ENCODE measurements around the gene GALNT16. TPM values are rescaled to one million over a fixed set of nuclear protein-coding genes. Genes with fewer than 3 reads are reported as not detected.
"Not testable (repeated sequence)": the region's sequence is repeated elsewhere in the genome, so short reads cannot be mapped to it uniquely, and the experiment has no call there.

GALNT16 gene
- total RNA-seq, 1 experiment from 2014 or later = 2.0 TPM

DNA sequence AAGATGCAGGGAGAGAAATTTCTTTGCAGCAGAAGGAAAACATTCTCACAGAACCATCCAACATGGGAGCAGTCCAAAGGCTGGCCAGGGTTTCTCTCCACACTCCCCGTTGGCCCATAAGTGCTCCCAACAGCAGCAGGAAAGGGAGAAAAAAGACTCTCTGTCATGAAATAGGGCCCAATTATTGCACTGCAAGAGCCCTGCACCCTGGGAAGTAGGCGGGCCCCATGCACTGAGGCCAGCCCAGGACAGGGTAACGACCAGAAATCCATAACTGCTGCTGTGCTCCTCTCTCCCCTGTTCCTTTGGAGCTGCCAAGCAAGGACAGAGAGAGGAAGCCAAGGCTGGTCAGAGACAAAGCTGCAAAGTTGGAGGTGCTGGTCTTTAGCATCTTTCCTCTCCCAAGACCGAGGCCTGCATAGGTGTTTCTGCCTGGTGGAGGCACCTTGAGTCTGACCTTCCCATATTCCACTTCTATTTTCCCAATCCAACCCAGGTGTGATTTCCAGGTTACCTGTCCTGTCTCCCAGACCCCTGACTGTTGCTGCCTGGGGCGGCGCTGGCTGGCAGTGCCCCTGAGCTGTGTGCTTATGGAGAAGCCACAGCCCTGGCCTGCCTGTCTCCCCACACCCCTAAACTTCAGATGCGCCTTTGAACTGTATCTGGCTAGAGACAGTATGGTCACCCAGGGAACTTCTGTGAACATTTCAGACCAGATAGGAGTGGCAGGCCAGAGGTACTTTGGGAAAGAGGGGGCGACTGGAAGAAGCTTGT, 6.8 kb downstream of the GALNT16 start:
- H3K27me3 ChIP-seq (ENCODE audit: control insufficient read depth, insufficient read depth, low read length) = peaks cover 10% of the 10 kb centered on the region
- no peak for DNase-seq
- H3K4me3 ChIP-seq (ENCODE audit: insufficient read depth, low read depth, low read length) = no peak overlapping the region
- H3K36me3 ChIP-seq (replicated peaks; ENCODE audit: control insufficient read depth, insufficient read depth, low read length) = no peaks in the 10 kb centered on the region

DNA sequence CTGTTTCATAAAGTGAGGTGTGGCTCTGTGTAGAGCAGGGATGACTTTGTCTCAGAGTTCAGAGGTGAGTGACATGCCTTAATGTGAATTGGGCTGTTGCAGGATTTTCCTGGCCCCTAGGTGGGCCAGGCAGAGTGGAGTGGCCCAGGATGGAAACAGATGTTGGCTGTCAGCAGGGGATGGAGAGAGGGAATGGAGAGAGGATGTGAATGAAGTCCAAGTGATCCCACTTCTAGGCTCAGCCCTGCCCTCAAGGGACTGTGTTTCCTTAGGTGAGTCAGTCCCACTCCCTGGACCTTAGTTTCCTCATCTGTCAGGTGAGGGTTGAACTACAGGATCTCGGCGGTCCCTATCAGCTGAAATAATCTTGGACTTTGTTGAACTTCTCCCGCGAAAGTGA, 7.5 kb downstream of the GALNT16 start:
- Histone ChIP-seq H3K36me3 (replicated peaks; ENCODE audit: control insufficient read depth, insufficient read depth, low read length) (no peaks in the 10 kb centered on the region), H3K27me3 (ENCODE audit: control insufficient read depth, insufficient read depth, low read length) (peaks cover 2% of the 10 kb centered on the region), H3K4me3 (ENCODE audit: insufficient read depth, low read depth, low read length) (no peak overlapping the region)
- no peak for DNase-seq

DNA sequence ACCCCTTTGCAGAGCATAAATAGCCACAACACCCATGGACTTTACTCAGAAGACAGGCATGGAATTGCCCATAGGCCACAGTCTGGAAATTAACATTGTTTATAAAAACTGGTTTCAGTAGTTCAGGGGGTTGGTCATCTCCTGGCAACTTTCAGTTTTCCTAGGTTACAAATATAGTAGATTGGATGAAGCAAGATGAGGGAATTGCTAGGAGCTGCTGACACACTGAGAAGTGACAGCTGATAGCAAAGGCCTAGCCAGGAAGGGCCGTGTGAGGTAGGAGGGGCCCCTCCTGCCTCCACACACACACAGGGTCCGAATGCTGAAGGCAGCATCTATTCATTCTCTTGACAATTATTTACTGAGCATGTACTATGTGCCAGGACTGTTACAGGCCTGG, 8.3 kb downstream of the GALNT16 start:
- no peaks in the 10 kb centered on the region for H3K36me3 ChIP-seq (replicated peaks; ENCODE audit: control insufficient read depth, insufficient read depth, low read length)
- H3K4me3 ChIP-seq (ENCODE audit: insufficient read depth, low read depth, low read length) = no peak overlapping the region
- no peaks in the 10 kb centered on the region for H3K27me3 ChIP-seq (ENCODE audit: control insufficient read depth, insufficient read depth, low read length)
- DNase-seq = no peak

DNA sequence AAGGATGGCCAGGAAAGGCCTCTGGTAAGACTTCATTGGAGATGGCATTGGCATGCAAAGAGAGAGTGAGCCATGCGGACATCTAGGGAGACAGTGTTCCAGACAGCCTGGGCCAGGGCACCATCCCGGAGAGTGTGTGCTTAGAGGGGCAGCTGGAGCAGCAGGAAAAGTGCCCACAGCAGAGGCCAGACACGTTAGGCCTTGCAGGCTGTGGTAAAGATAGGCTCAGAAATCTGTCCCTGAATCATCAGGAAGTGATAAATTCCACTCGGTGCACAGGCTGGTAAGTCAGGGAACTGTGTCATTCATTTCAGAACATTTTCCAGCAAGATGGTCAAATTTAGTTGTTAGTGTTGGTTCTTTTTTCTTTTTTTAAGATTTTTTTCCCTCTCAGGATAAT, 8.8 kb downstream of the GALNT16 start:
- Histone ChIP-seq H3K4me3 (ENCODE audit: insufficient read depth, low read depth, low read length) (no peak overlapping the region), H3K27me3 (ENCODE audit: control insufficient read depth, insufficient read depth, low read length) (no peaks in the 10 kb centered on the region), H3K36me3 (replicated peaks; ENCODE audit: control insufficient read depth, insufficient read depth, low read length) (no peaks in the 10 kb centered on the region)
- DNase-seq = no peak

DNA sequence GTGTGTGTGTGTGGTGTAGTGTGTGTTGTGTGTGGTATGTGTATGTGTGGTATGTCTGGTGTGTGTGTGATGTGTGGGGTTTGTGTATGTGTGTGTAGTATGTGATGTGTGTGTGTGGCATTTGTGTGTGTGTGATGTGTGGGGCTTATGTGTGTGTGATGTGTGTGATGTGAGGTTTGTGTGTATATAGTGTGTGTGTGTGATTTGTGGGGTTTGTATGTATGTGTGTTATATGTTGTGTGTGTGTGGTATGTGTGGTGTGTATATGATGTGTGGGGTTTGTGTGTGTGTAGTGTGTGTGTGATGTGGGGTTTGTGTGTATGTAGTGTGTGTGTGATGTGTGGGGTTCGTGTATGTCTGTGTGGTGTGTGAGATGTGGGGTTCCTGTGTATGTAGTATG, 9.4 kb downstream of the GALNT16 start:
- no peak for DNase-seq
- no peak overlapping the region for H3K4me3 ChIP-seq (ENCODE audit: insufficient read depth, low read depth, low read length)
- no peaks in the 10 kb centered on the region for H3K36me3 ChIP-seq (replicated peaks; ENCODE audit: control insufficient read depth, insufficient read depth, low read length)
- H3K27me3 ChIP-seq (ENCODE audit: control insufficient read depth, insufficient read depth, low read length) = no peaks in the 10 kb centered on the region

DNA sequence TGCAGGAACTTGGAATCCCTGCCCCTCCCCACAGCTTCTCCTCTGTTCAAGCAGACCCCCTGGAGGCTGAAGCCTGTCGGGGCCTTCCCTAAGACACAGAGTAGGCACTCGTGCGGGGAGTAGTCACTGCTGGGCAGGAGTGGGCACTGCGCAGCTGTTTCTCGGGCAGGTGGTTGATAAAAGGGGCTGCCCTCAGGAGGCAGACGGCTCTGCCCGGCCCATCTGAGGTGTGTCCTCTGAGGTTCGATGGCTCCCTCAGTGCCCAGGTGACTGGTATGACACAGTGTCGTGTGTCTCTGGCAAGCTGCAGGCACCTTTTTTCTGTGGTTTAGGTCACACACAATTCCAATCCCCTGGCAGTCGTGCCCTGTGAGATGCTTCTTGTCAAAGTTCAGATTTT, 10.1 kb downstream of the GALNT16 start:
- DNase-seq = no peak
- H3K4me3 ChIP-seq (ENCODE audit: insufficient read depth, low read depth, low read length) = no peak overlapping the region
- no peaks in the 10 kb centered on the region for H3K36me3 ChIP-seq (replicated peaks; ENCODE audit: control insufficient read depth, insufficient read depth, low read length)
- no peaks in the 10 kb centered on the region for H3K27me3 ChIP-seq (ENCODE audit: control insufficient read depth, insufficient read depth, low read length)

DNA sequence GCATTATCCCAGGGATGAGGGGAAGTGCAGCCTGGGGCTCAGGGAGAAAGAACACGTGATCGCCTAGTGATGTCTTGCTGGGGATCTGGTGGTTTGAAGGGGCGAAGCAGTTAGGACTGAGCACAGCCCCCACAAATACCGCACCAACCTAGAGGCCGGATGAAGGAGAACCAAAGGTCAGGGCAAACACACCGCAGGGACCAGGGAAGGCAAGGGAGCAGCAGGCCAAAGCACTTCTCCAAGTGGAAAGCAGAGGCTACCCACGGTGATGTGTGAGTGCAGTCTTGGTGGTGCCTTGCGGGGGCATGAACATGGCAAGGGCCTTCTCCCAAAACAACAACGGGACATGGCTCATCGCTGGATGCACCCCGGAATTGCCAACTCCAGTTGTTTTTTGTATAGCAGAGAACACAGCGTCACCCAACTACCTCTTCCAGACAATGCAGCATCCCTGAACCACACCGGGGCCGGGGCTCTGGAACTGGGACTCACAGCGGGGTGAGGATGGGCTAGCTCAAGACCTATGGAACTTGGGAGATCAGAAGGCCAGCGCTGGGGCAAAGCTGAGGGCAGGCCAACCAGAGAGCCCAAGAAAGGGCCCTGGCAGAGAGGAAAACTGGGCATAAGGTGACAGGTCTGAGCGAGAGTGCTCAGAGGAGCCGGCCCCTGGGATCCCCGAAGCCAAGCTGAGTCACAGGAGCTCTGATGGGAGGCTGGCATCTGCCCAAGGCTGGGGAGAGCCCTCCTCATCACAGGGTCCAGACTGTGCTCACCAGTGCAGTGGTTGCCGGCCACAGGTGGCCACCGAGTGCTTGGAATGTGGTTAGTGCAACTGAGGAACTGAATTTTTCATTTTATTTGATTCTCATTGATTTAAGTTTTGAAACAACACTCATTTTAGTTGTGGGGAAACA, 11.1 kb downstream of the GALNT16 start:
- Histone ChIP-seq H3K4me3 (ENCODE audit: insufficient read depth, low read depth, low read length) (no peak overlapping the region), H3K36me3 (replicated peaks; ENCODE audit: control insufficient read depth, insufficient read depth, low read length) (no peaks in the 10 kb centered on the region), H3K27me3 (ENCODE audit: control insufficient read depth, insufficient read depth, low read length) (no peaks in the 10 kb centered on the region)
- no peak for DNase-seq

DNA sequence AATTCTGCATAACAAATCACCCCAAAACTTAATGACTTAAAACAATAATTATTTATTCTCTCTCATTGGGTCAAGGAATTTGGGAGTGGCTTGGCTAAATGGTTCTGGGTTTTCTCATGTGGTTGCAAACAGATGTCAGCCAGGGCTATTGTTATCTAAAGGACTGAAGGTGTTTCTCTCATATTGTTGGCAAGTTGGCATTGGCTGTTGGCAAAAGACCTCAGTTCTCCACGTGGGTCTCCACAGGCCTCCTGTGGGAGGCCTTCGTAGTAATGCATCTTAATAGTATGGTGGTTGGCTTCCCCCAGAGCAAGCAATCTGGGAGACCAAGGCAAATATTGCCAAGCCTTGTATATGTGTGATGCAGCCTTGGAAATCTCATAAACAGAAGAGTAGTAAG, 14.4 kb downstream of the GALNT16 start:
- DNase-seq = no peak
- H3K36me3 ChIP-seq (replicated peaks; ENCODE audit: control insufficient read depth, insufficient read depth, low read length) = no peaks in the 10 kb centered on the region
- no peak overlapping the region for H3K4me3 ChIP-seq (ENCODE audit: insufficient read depth, low read depth, low read length)
- no peaks in the 10 kb centered on the region for H3K27me3 ChIP-seq (ENCODE audit: control insufficient read depth, insufficient read depth, low read length)

DNA sequence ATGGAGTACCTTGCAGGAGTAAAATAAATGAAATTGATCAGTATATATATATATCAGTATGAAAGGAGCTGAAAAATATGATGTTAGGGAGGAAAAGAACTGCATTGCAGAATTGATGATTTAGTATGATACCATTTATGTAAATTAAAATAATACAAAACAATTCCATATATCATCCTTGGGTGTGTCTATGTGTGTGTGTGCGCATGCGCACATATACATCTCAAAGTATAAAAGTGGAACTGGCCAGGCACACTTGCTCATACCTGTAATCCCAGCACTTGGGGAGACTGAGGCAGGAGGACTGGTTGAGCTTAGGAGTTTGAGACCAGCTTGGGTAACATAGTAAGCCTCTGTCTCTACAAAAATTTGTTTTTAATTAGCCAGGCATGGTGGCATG, 15.4 kb downstream of the GALNT16 start:
- Histone ChIP-seq H3K4me3 (ENCODE audit: insufficient read depth, low read depth, low read length) (no peak overlapping the region), H3K36me3 (replicated peaks; ENCODE audit: control insufficient read depth, insufficient read depth, low read length) (no peaks in the 10 kb centered on the region), H3K27me3 (ENCODE audit: control insufficient read depth, insufficient read depth, low read length) (no peaks in the 10 kb centered on the region)
- DNase-seq = no peak

DNA sequence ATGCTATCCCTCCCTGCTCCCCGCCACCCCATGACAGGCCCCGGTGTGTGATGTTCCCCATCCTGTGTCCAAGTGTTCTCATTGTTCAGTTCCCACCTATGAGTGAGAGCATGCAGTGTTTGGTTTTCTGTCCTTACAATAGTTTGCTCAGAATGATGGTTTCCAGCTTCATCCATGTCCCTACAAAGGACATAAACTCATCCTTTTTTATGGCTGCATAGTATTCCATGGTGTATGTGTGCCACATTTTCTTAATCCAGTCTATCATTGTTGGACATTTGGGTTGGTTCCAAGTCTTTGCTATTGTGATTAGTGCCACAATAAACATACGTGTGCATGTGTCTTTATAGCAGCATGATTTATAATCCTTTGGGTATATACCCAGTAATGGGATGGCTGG, 17.4 kb downstream of the GALNT16 start:
- H3K27me3 ChIP-seq (ENCODE audit: control insufficient read depth, insufficient read depth, low read length); DNase-seq; H3K4me3 ChIP-seq (ENCODE audit: insufficient read depth, low read depth, low read length); H3K36me3 ChIP-seq (replicated peaks; ENCODE audit: control insufficient read depth, insufficient read depth, low read length): not testable (repeated sequence)

DNA sequence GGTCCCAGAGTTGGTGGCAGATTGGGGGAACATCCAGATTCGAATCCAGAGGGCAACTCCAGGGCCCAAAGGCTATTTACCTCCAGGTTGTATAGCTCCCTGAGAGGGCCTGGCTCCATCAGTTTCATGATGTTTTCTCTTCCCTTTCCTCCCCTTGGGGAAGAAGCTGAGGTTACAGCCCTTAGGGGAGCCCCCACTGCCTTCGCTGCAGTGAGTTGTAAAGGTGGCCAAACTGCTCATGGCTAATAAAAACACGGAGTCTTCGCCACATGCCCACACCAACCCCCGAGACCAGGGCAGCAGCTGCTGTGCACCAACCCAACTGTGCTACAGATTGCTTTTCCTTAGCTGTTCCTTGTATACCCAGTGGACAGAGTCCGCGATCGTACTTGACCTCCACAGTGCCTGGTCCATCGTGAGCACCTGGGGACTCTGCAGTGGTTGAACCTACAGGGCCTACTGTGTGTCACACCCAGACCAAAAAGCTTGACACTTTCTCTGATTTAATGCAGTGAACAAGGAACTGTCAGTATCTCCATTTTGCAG, 20.9 kb downstream of the GALNT16 start:
- no peak for DNase-seq
- Histone ChIP-seq H3K4me3 (ENCODE audit: insufficient read depth, low read depth, low read length) (no peak overlapping the region), H3K36me3 (replicated peaks; ENCODE audit: control insufficient read depth, insufficient read depth, low read length) (no peaks in the 10 kb centered on the region), H3K27me3 (ENCODE audit: control insufficient read depth, insufficient read depth, low read length) (no peaks in the 10 kb centered on the region)

DNA sequence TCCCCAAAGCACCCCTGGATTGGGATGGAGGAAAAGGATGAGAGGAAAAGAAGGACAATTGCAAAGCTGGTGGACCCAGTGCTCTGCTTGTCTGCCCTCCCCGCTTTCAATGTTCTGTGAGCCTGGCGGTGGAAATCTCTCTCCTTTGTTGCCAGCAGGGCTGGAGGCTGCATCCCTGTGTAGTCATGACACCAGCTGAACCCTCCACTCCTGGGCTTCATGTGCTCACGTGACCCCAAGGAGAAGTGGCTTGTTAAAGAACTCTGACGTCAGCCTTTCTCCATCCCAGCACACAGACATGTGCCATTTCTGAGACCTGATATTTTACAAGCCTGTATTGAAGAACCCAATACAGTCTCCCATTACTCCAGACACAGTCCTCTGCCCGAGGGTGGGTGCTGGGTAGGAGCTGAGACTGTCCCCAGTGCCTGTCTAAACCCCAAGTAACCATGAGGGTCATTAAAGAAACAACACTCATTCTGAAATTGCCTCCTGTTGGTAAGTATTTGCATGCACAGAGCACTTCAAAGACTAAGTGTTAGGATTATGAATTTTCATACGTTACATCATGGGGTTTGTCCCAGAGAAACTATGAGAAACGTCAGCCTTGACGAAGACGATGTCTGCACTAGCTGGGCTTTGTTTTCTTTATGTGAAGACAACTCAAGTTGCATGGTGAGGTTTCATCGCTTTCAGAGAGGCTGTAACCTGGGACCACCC, 21.7 kb downstream of the GALNT16 start:
- no peak for DNase-seq
- H3K36me3 ChIP-seq (replicated peaks; ENCODE audit: control insufficient read depth, insufficient read depth, low read length) = no peaks in the 10 kb centered on the region
- no peaks in the 10 kb centered on the region for H3K27me3 ChIP-seq (ENCODE audit: control insufficient read depth, insufficient read depth, low read length)
- no peak overlapping the region for H3K4me3 ChIP-seq (ENCODE audit: insufficient read depth, low read depth, low read length)

DNA sequence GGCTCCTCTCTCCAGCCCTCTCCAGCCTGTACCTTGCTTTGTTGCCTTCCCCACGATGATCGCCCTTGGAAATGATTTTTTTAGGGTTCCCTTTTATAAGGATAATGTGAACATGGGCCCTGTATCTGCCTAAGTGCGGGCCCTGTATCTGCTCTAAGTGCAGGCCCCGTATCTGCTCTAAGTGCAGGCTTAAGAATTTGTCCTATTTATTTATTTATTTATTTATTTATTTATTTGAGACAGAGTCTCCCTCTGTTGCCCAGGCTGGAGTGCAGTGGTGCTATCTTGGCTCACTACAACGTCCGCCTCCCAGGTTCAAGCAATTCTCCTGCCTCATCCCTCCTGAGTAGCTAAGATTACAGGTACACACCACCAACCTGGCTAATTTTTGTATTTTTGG, 22.5 kb downstream of the GALNT16 start:
- Histone ChIP-seq H3K27me3 (ENCODE audit: control insufficient read depth, insufficient read depth, low read length) (no peaks in the 10 kb centered on the region), H3K4me3 (ENCODE audit: insufficient read depth, low read depth, low read length) (no peak overlapping the region), H3K36me3 (replicated peaks; ENCODE audit: control insufficient read depth, insufficient read depth, low read length) (no peaks in the 10 kb centered on the region)
- no peak for DNase-seq

DNA sequence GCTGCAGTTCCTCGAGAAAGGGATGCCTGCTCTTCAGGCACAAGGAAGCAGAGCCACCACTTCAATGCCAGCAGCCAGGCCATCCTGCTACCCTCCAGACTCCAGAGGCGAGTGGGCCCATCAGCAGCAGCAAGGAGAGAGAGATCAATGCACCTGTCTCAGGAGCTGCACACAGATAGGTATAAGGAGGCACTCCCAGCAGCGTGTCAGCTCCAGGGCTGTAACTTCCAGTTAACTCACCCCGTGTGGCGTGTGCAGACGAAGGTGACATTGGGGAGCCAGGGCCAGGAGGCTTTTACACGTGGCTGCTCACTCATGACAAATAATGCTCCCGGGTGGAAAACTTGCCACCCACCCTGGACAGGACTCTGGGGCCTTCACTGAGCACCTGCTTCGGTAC, 24.2 kb downstream of the GALNT16 start:
- Histone ChIP-seq H3K27me3 (ENCODE audit: control insufficient read depth, insufficient read depth, low read length) (no peaks in the 10 kb centered on the region), H3K36me3 (replicated peaks; ENCODE audit: control insufficient read depth, insufficient read depth, low read length) (no peaks in the 10 kb centered on the region), H3K4me3 (ENCODE audit: insufficient read depth, low read depth, low read length) (no peak overlapping the region)
- no peak for DNase-seq
